Thoracic aorta (tissue), 2 donors: ENCODE measurements around the gene POLR2M. TPM values are rescaled to one million over a fixed set of nuclear protein-coding genes. Genes with fewer than 3 reads are reported as not detected.

ENCODE experiments used
- ATAC-seq: fragments of 150-250 bp; one replicate; pipeline ENCODE4 v1.8.0; 2017; ENCODE audit warnings: low read depth; ENCODE audit not compliant: insufficient number of reproducible peaks, low FRiP score
- DNase-seq: peaks from one replicate; pipeline ENCODE4 v3.0.0-alpha.2; 2020; ENCODE audit warnings: low spot score
- H3K27ac ChIP-seq, 2 donors: fragments of 200-600 bp; sonication (generic); 1 replicate in 1 of 2; 2 replicates in 1 of 2; pipeline ENCODE4 v1.5.1; 2016; ENCODE audit warnings: mild to moderate bottlenecking in 2 of 2, moderate library complexity in 2 of 2
- H3K27me3 ChIP-seq: fragments of 200-600 bp; sonication (generic); replicated peaks from 2 replicates; pipeline ENCODE4 v1.6.0; 2016; ENCODE audit warnings: mild to moderate bottlenecking; ENCODE audit not compliant: insufficient read depth
- H3K36me3 ChIP-seq: fragments of 200-600 bp; sonication (generic); one replicate; pipeline ENCODE4 v1.5.1; 2016
- H3K4me1 ChIP-seq, 2 donors: fragments of 200-600 bp; sonication (generic); 1 replicate in 1 of 2; 2 replicates in 1 of 2; pipeline versions ENCODE4 v1.5.1 to v1.6.0; 2016; ENCODE audit warnings: low read depth in 2 of 2, mild to moderate bottlenecking in 1 of 2; ENCODE audit not compliant: control insufficient read depth in 1 of 2
- H3K4me3 ChIP-seq: fragments of 200-600 bp; sonication (generic); 2 replicates; pipeline ENCODE4 v1.5.1; 2016; ENCODE audit warnings: mild to moderate bottlenecking
- H3K9me3 ChIP-seq: fragments of 200-600 bp; sonication (generic); 2 replicates; pipeline ENCODE4 v1.5.1; 2016
- total RNA-seq, 2 donors: library from RNA; depleted of rRNA; stranded (reverse); fragments of >200 nt; gene quantifications; one replicate each; pipeline versions ENCODE4 v1.1.0 to v1.2.3, GENCODE V29; 2016
- TF ChIP-seq, protein P1 (sequence below): fragments of 200-600 bp; sonication (generic); IDR thresholded peaks from one replicate; pipeline ENCODE4 v1.5.1; 2019; ENCODE audit warnings: antibody characterized with exemption

Gene POLR2M
- total RNA-seq, 2 donors from 2014 or later = 90.2 to 199 TPM

DNA sequence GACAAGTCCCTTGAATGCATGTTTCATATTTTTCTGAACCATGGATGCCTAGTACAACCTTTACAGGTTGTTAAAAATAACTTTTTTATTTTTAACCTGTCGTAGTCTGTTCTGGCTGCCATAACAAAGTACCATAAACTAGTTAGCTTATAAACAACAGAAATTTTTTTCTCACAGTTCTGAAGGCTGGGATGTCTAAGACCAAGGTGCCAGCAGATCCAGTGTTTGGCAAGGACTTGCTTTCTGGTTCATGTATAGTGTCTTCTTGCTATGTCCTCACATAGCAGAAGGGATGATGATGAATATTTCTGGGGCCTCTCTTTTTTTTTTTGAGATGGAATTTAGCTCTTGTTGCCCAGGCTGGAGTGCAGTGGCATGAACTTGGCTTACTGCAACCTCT, 23.0 kb upstream of the POLR2M start:
- no peak overlapping the region for H3K27ac ChIP-seq
- peaks cover 6 to 26% of the 10 kb centered on the region in 2 donors for H3K4me1 ChIP-seq
- no peaks in the 10 kb centered on the region for H3K36me3 ChIP-seq
- ATAC-seq (no peak), DNase-seq (no peak)
- no peak overlapping the region for H3K4me3 ChIP-seq
- H3K9me3 ChIP-seq = no peaks in the 10 kb centered on the region
- TF ChIP-seq, protein P1, sequence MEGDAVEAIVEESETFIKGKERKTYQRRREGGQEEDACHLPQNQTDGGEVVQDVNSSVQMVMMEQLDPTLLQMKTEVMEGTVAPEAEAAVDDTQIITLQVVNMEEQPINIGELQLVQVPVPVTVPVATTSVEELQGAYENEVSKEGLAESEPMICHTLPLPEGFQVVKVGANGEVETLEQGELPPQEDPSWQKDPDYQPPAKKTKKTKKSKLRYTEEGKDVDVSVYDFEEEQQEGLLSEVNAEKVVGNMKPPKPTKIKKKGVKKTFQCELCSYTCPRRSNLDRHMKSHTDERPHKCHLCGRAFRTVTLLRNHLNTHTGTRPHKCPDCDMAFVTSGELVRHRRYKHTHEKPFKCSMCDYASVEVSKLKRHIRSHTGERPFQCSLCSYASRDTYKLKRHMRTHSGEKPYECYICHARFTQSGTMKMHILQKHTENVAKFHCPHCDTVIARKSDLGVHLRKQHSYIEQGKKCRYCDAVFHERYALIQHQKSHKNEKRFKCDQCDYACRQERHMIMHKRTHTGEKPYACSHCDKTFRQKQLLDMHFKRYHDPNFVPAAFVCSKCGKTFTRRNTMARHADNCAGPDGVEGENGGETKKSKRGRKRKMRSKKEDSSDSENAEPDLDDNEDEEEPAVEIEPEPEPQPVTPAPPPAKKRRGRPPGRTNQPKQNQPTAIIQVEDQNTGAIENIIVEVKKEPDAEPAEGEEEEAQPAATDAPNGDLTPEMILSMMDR = no peak
- H3K27me3 ChIP-seq = no peaks in the 10 kb centered on the region

DNA sequence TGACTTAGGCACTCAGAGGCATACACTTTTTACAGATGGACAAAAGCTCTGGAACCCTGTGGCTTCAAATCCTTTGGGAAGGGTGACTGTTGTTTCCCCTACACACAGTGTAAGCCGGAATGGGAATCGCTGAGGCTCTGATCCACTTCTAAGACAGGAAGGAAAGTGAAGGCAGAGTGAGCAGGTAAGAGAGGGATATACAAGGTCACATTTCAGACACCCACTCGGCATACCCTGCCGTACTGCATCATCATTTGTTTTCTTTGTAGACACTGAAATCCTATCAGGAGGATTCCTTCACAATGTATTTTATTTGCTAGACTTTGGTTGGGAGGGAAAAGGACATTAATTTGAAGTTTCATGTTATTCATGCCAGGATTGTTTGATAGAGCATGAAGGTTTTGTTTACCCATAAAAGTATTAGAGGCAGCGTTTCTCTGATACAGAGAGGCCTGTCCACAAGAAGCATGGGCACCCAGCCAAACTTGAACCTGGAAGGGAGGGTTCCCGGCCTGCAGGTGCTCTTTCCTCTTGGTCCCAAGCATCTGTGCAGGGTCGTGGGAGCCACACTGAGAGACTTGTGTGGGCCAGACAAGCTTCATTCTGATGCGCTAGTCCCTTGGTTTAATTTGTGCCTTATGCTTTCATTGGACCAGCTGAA, 21.9 kb upstream of the POLR2M start:
- no peaks in the 10 kb centered on the region for H3K9me3 ChIP-seq
- H3K27ac ChIP-seq = no peak overlapping the region
- peaks cover 6 to 25% of the 10 kb centered on the region in 2 donors for H3K4me1 ChIP-seq
- no peaks in the 10 kb centered on the region for H3K27me3 ChIP-seq
- DNase-seq (no peak), ATAC-seq (no peak)
- H3K36me3 ChIP-seq = no peaks in the 10 kb centered on the region
- TF ChIP-seq, protein P1 = no peak
- H3K4me3 ChIP-seq = no peak overlapping the region

DNA sequence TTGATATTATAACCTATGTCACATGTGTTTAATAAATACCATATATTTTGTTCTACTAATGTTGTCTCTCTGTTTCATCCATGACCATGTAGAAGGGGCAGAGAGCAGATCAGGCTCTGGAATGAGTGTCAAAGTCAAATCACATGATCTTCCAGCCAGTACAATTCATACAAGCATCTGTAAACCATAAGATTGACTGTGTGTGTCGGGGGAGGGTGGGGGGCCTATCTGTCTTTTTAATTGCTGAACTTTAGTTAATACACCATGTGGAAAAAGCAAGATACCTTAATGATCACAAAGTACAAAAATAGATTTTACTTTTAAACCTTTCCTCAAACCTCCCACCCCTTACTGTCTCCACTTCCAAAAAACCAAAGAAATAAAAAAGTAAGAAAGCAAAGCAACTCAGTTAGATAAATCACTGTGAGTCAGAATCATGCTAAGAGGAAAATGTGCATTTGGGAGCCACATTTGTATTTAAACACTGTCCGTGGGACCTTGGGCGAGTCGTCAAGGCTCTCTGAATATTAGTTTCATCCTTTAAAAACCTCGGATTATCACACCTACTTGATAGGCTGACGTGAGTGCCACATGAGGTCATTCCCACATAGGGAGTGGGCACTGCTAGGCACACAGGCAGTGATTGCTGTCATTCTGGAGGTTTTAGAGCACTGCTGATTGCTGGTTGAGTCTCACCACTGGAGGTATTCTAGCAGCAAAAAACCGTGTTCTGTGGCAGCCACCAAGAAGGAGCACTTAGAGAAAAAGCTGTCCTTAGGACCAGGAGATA, 21.0 kb upstream of the POLR2M start:
- DNase-seq = no peak

DNA sequence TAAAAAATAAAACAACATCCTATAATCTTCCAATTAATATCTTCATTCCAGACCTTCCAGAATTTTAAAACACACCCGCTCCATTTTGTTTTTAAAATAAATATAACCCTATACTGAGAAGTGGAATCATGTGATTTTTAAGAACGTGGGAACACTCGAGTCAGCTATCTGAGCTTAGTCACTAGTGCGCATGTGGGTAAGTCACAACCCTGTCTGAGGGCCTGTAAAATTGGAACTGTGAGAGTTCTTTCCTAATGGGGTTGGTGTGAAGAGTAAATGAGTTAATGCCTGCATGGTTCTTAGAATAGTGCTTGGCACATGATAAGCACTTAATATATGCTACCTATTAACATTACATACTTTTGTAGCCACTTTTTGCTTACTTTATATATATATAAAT, 19.9 kb upstream of the POLR2M start:
- TF ChIP-seq, protein P1 = no peak
- ATAC-seq (peak; percentile 88), DNase-seq (no peak)
- Histone ChIP-seq H3K36me3 (no peaks in the 10 kb centered on the region), H3K27me3 (no peaks in the 10 kb centered on the region), H3K9me3 (no peaks in the 10 kb centered on the region), H3K27ac (peak overlapping the region; percentile 52 to 70), H3K4me3 (peak overlapping the region; percentile 56), H3K4me1 (peaks cover 8 to 22% of the 10 kb centered on the region in 2 donors)

More for the DNA sequence above, 21.0 kb upstream of the POLR2M start:
- Histone ChIP-seq H3K27me3 (no peaks in the 10 kb centered on the region), H3K27ac (peak overlapping the region; percentile 52 to 70), H3K4me1 (peaks cover 6 to 19% of the 10 kb centered on the region in 2 donors), H3K36me3 (no peaks in the 10 kb centered on the region), H3K9me3 (no peaks in the 10 kb centered on the region), H3K4me3 (peak overlapping the region; percentile 56)
- TF ChIP-seq, protein P1 = no peak
- no peak for ATAC-seq

DNA sequence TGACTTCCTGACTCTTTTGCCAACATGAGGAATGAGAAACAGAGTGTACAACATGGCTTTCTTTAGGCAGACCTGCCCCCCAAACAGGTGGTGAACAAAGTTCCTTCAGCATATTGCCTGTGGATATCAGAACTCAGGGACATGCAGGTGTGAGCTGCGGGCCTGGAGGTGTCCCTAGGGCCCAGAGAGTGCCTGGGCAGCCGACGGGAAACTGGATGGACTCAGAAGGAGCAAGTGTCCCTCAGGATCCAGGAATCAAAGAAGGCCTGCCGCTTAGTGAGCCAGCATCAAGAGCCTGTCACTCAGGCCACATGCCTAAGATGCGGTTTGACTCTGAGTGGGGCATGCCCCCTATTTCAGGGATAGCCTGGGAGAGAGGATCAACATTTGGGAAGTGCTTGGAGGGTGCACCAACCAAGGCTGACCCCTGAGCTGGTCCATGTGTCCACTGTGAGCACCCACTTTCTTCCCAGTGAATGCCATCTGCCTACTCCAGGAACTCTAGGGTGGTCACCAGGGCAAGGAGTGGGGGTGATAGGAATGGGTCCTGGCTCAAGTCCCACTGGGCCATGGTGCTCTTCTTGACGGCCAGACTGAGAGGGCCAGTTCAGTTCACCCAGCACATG, 16.1 kb upstream of the POLR2M start:
- H3K27ac ChIP-seq = peak overlapping the region; percentile 60 to 90

More for the DNA sequence above, 16.1 kb upstream of the POLR2M start:
- TF ChIP-seq, protein P1 = no peak
- Histone ChIP-seq H3K27me3 (no peaks in the 10 kb centered on the region), H3K36me3 (no peaks in the 10 kb centered on the region), H3K4me1 (peaks cover 24 to 56% of the 10 kb centered on the region in 2 donors), H3K9me3 (no peaks in the 10 kb centered on the region), H3K4me3 (no peak overlapping the region)
- ATAC-seq = no peak
- DNase-seq = no peak
